Natural killer cell (primary cell): ENCODE data around the gene IBA57. TPM values are rescaled to one million over a fixed set of nuclear protein-coding genes. Genes with fewer than 3 reads are reported as not detected.
"Not testable (repeated sequence)": the region's sequence is repeated elsewhere in the genome, so short reads cannot be mapped to it uniquely, and the experiment has no call there.

Experiments used
- ATAC-seq, 3 donors: fragments of 150-1000 bp in 2 of 3; fragments of 200-7000 bp in 1 of 3; cut with Tn5 transposase; 1 replicate in 1 of 3; 2 replicates in 2 of 3; pipeline ENCODE4 v1.10.0; 2021; ENCODE audit warnings: mild to moderate bottlenecking in 2 of 3, moderate library complexity in 2 of 3
- DNase-seq, 2 donors: peaks; one replicate each; pipeline versions ENCODE4 v3.0.0 to v3.0.0-alpha.2; 2013 to 2021; ENCODE audit warnings: mixed read lengths in 1 of 2
- H3K27ac ChIP-seq: one replicate; pipeline ENCODE4 v1.5.1; 2013; ENCODE audit warnings: mild to moderate bottlenecking, low read length
- H3K27me3 ChIP-seq: one replicate; pipeline ENCODE4 v1.6.1; 2013; ENCODE audit warnings: low read length; ENCODE audit not compliant: control insufficient read depth, insufficient read depth
- H3K36me3 ChIP-seq: one replicate; pipeline ENCODE4 v1.6.1; 2013; ENCODE audit warnings: low read length; ENCODE audit not compliant: control insufficient read depth, insufficient read depth
- H3K4me1 ChIP-seq: one replicate; pipeline ENCODE4 v1.6.1; 2013; ENCODE audit warnings: low read length; ENCODE audit not compliant: control insufficient read depth, insufficient read depth
- H3K4me3 ChIP-seq: one replicate; pipeline ENCODE4 v1.5.1; 2013; ENCODE audit warnings: low read length
- H3K9me3 ChIP-seq: one replicate; pipeline ENCODE4 v1.6.1; 2013; ENCODE audit warnings: low read length; ENCODE audit not compliant: control insufficient read depth, insufficient read depth
- H3K27ac Mint-ChIP-seq, 2 donors: one replicate each; pipeline ENCODE4 v1.8.0; 2022; ENCODE audit warnings: mild to moderate bottlenecking in 2 of 2, mixed read lengths in 2 of 2, moderate library complexity in 1 of 2
- H3K27me3 Mint-ChIP-seq, 2 donors: one replicate each; pipeline ENCODE4 v1.8.0; 2022; ENCODE audit warnings: low read depth in 2 of 2, mixed read lengths in 2 of 2
- H3K36me3 Mint-ChIP-seq: one replicate; pipeline ENCODE4 v1.8.0; 2022; ENCODE audit warnings: mixed read lengths
- H3K4me1 Mint-ChIP-seq, 2 donors: one replicate each; pipeline ENCODE4 v1.8.0; 2022; ENCODE audit warnings: mixed read lengths in 2 of 2
- H3K4me3 Mint-ChIP-seq: one replicate; pipeline ENCODE4 v1.8.0; 2022; ENCODE audit warnings: mild to moderate bottlenecking, moderate library complexity, mixed read lengths
- H3K9me3 Mint-ChIP-seq, 2 donors: one replicate each; pipeline ENCODE4 v1.8.0; 2022; ENCODE audit warnings: mixed read lengths in 2 of 2
- WGBS: methylation state at CpG from one replicate; pipeline ENCODE4 v1.1.7; 2013; ENCODE audit warnings: missing lambda C conversion rate; ENCODE audit not compliant: insufficient coverage; 5-methylcytosine and 5-hydroxymethylcytosine counted together
- intact Hi-C: fragments of 100-400 bp; cut with micrococcal nuclease; formaldehyde crosslinking; loops from one replicate; pipeline ENCODE4 v1.14.2; 2022
- total RNA-seq, 4 donors: library from RNA; stranded (reverse); fragments of 120-200 nt in 1 of 4; gene quantifications; one replicate each; pipeline versions ENCODE4 v1.2.3 to v1.2.4, GENCODE V29; 2013 to 2022
- TF ChIP-seq, protein P1 (sequence below): fragments of 200-600 bp; IDR thresholded peaks from one replicate; pipeline ENCODE4 v1.8.0; 2022; ENCODE audit warnings: antibody characterized with exemption

The IBA57 gene
- total RNA-seq, 3 donors from 2014 or later (not counting 1 experiment from before 2014, with no cell fraction given): 13.3 to 14.1 (median 13.8) TPM

GRCh38 chr1:228219245-228219961 is 53.8 kb downstream of the IBA57 start:
- no peak overlapping the region for H3K27ac Mint-ChIP-seq
- TF ChIP-seq, protein P1, sequence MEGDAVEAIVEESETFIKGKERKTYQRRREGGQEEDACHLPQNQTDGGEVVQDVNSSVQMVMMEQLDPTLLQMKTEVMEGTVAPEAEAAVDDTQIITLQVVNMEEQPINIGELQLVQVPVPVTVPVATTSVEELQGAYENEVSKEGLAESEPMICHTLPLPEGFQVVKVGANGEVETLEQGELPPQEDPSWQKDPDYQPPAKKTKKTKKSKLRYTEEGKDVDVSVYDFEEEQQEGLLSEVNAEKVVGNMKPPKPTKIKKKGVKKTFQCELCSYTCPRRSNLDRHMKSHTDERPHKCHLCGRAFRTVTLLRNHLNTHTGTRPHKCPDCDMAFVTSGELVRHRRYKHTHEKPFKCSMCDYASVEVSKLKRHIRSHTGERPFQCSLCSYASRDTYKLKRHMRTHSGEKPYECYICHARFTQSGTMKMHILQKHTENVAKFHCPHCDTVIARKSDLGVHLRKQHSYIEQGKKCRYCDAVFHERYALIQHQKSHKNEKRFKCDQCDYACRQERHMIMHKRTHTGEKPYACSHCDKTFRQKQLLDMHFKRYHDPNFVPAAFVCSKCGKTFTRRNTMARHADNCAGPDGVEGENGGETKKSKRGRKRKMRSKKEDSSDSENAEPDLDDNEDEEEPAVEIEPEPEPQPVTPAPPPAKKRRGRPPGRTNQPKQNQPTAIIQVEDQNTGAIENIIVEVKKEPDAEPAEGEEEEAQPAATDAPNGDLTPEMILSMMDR: no peak
- no peak for DNase-seq
- Histone ChIP-seq H3K4me3 (no peak overlapping the region), H3K4me1 (peaks cover under 1% of the 10 kb centered on the region), H3K9me3 (no peaks in the 10 kb centered on the region), H3K27me3 (no peaks in the 10 kb centered on the region), H3K27ac (no peak overlapping the region), H3K36me3 (no peaks in the 10 kb centered on the region)
- no peak overlapping the region for H3K4me3 Mint-ChIP-seq
- no peaks in the 10 kb centered on the region for H3K27me3 Mint-ChIP-seq
- H3K36me3 Mint-ChIP-seq: no peaks in the 10 kb centered on the region
- intact Hi-C loops: no loop called here
- H3K9me3 Mint-ChIP-seq: no peaks in the 10 kb centered on the region
- 93% methylated on average over 16 of the region's 16 CpGs for WGBS
- ATAC-seq: no peak
- H3K4me1 Mint-ChIP-seq: no peaks in the 10 kb centered on the region

GRCh38 chr1:228219962-228220780 is 54.6 kb downstream of the IBA57 start:
- Histone ChIP-seq H3K4me1 (no peaks in the 10 kb centered on the region), H3K27me3 (no peaks in the 10 kb centered on the region), H3K36me3 (no peaks in the 10 kb centered on the region), H3K27ac (no peak overlapping the region), H3K4me3 (no peak overlapping the region), H3K9me3 (no peaks in the 10 kb centered on the region)
- no peaks in the 10 kb centered on the region for H3K27me3 Mint-ChIP-seq
- 92% methylated on average over 28 of the region's 28 CpGs for WGBS
- no peaks in the 10 kb centered on the region for H3K4me1 Mint-ChIP-seq
- no peak overlapping the region for H3K27ac Mint-ChIP-seq
- TF ChIP-seq, protein P1: no peak
- no peak overlapping the region for H3K4me3 Mint-ChIP-seq
- intact Hi-C loops: no loop called here
- no peaks in the 10 kb centered on the region for H3K9me3 Mint-ChIP-seq
- no peaks in the 10 kb centered on the region for H3K36me3 Mint-ChIP-seq
- DNase-seq (no peak), ATAC-seq (no peak)

GRCh38 chr1:228221097-228221496 is 55.5 kb downstream of the IBA57 start:
- H3K9me3 ChIP-seq, H3K27ac ChIP-seq, ATAC-seq, H3K27ac Mint-ChIP-seq, H3K36me3 Mint-ChIP-seq, H3K4me3 Mint-ChIP-seq, H3K4me1 Mint-ChIP-seq, H3K36me3 ChIP-seq, H3K4me1 ChIP-seq, H3K4me3 ChIP-seq, H3K9me3 Mint-ChIP-seq, H3K27me3 Mint-ChIP-seq, H3K27me3 ChIP-seq, DNase-seq, intact Hi-C loops: not testable (repeated sequence)
- 91% methylated on average over 9 of the region's 9 CpGs for WGBS

- ATAC-seq (no peak), DNase-seq (no peak)
- no peaks in the 10 kb centered on the region for H3K9me3 Mint-ChIP-seq
- no peak overlapping the region for H3K4me3 Mint-ChIP-seq
- no peaks in the 10 kb centered on the region for H3K4me1 ChIP-seq
- H3K9me3 ChIP-seq: no peaks in the 10 kb centered on the region
- no peaks in the 10 kb centered on the region for H3K36me3 ChIP-seq
- H3K4me3 ChIP-seq: no peak overlapping the region
- 84% methylated on average over 10 of the region's 11 CpGs for WGBS
- H3K36me3 Mint-ChIP-seq: no peaks in the 10 kb centered on the region
- H3K4me1 Mint-ChIP-seq: no peaks in the 10 kb centered on the region
- no peak overlapping the region for H3K27ac ChIP-seq
- no peak overlapping the region for H3K27ac Mint-ChIP-seq
- H3K27me3 Mint-ChIP-seq: no peaks in the 10 kb centered on the region
- intact Hi-C loops: no loop called here
- TF ChIP-seq, protein P1: no peak
- no peaks in the 10 kb centered on the region for H3K27me3 ChIP-seq
Measured at GRCh38 chr1:228222548-228222947, 56.9 kb downstream of the IBA57 start.
